Endothelial cell of umbilical vein (primary cell): ENCODE data around the gene ZNF407. TPM values are rescaled to one million over a fixed set of nuclear protein-coding genes. Genes with fewer than 3 reads are reported as not detected.

Experiments used
- BruUV-seq: library from RNA; stranded (reverse); fragments of 400-500 nt; replicated peaks from 2 replicates; lab custom pipeline; 2021; lab: Mats Ljungman, UMichigan
- CTCF ChIA-PET: fragments of 300-600, 350-600 bp; sonication (Branson Sonifier 250); formaldehyde crosslinking; loops from one replicate; lab custom pipeline; 2021; ENCODE audit warnings: antibody characterized with exemption, inconsistent platforms; lab: Charles Lee
- POLR2A ChIA-PET: fragments of 300-600, 350-600 bp; sonication (Branson Sonifier 250); formaldehyde crosslinking; loops from one replicate; lab custom pipeline; 2021; ENCODE audit warnings: antibody characterized with exemption, inconsistent platforms; lab: Charles Lee
- DNase-seq: peaks from one replicate; pipeline ENCODE4 v3.0.0-alpha.2; 2011; ENCODE audit warnings: low read depth, low spot score
- FAIRE-seq: peaks from 2 replicates; lab custom pipeline; 2011; peaks lifted over from hg19 to GRCh38; lab: Jason Lieb, UNC
- H2AFZ ChIP-seq: 2 replicates; pipeline ENCODE4 v1.6.0; 2012; ENCODE audit warnings: low read depth, low read length, control low read depth, inconsistent platforms
- H3K27ac ChIP-seq: 2 replicates; pipeline ENCODE4 v1.5.1; 2011; ENCODE audit warnings: low read depth, mild to moderate bottlenecking, control low read depth, low read length, moderate library complexity; ENCODE audit not compliant: insufficient read depth
- H3K27me3 ChIP-seq, 2 experiments: 2 replicates each; pipeline versions ENCODE4 v1.6.0 to v1.6.1; 2011; ENCODE audit warnings: low read length in 2 of 2, mixed read lengths in 1 of 2; ENCODE audit not compliant: control insufficient read depth in 2 of 2, insufficient read depth in 2 of 2
- H3K36me3 ChIP-seq, 2 experiments: 2 replicates in 1 of 2; 3 replicates in 1 of 2; pipeline ENCODE4 v1.5.1; 2011; ENCODE audit warnings: low read length in 2 of 2, mild to moderate bottlenecking in 1 of 2, moderate library complexity in 1 of 2; ENCODE audit not compliant: control insufficient read depth in 2 of 2, insufficient read depth in 2 of 2; ENCODE audit errors: extremely low read depth in 1 of 2
- H3K4me1 ChIP-seq: 3 replicates; pipeline ENCODE4 v1.5.1; 2011; ENCODE audit warnings: mild to moderate bottlenecking, low read length; ENCODE audit not compliant: control insufficient read depth, insufficient read depth; ENCODE audit errors: extremely low read depth
- H3K4me2 ChIP-seq: 2 replicates; pipeline ENCODE4 v1.6.1; 2011; ENCODE audit warnings: low read length, control low read depth, mixed read lengths; ENCODE audit not compliant: insufficient read depth
- H3K4me3 ChIP-seq, 3 experiments: fragments of 200-600 bp in 1 of 3; sonication (generic), shearing (Covaris generic) in 1 of 3; replicated peaks in 1 of 3; 2 replicates each; pipeline ENCODE4 v1.5.1; 2011 to 2016; ENCODE audit warnings: control low read depth in 3 of 3, low read length in 3 of 3, mild to moderate bottlenecking in 2 of 3, inconsistent platforms in 1 of 3, low read depth in 1 of 3, moderate library complexity in 1 of 3; ENCODE audit not compliant: insufficient read depth in 1 of 3
- H3K79me2 ChIP-seq: 2 replicates; pipeline ENCODE4 v1.6.0; 2012; ENCODE audit warnings: low read length, inconsistent platforms; ENCODE audit not compliant: control insufficient read depth, insufficient read depth
- H3K9ac ChIP-seq: replicated peaks from 2 replicates; pipeline ENCODE3; 2011; ENCODE audit warnings: low read length, control low read depth; ENCODE audit not compliant: insufficient read depth; ENCODE audit errors: extremely low read depth
- H3K9me1 ChIP-seq: replicated peaks from 3 replicates; pipeline ENCODE4 v1.6.0; 2011; ENCODE audit warnings: mild to moderate bottlenecking, low read length; ENCODE audit not compliant: control insufficient read depth, insufficient read depth; ENCODE audit errors: extremely low read depth
- H3K9me3 ChIP-seq: replicated peaks from 2 replicates; pipeline ENCODE4 v1.5.1; 2012; ENCODE audit warnings: low read length, inconsistent platforms; ENCODE audit not compliant: control insufficient read depth, insufficient read depth
- H4K20me1 ChIP-seq: replicated peaks from 2 replicates; pipeline ENCODE3; 2011; ENCODE audit warnings: mild to moderate bottlenecking, low read length; ENCODE audit not compliant: control insufficient read depth, insufficient read depth; ENCODE audit errors: extremely low read depth
- EZH2 ChIP-seq: IDR thresholded peaks from 2 replicates; pipeline ENCODE4 v1.6.1; 2012; ENCODE audit warnings: borderline replicate concordance, low read depth, mild to moderate bottlenecking, moderate library complexity, low read length, inconsistent platforms; ENCODE audit not compliant: severe bottlenecking
- FOS ChIP-seq: IDR thresholded peaks from 2 replicates; pipeline ENCODE4 v1.6.1; 2011; ENCODE audit warnings: mild to moderate bottlenecking, low read length, moderate library complexity, borderline replicate concordance; ENCODE audit not compliant: insufficient read depth
- GATA2 ChIP-seq: IDR thresholded peaks from 2 replicates; pipeline ENCODE4 v1.7.0; 2011; ENCODE audit warnings: low read depth, mild to moderate bottlenecking, moderate library complexity, mixed read lengths, low read length; ENCODE audit not compliant: insufficient read length, insufficient read depth
- JUN ChIP-seq: IDR thresholded peaks from 2 replicates; pipeline ENCODE4 v1.6.1; 2011; ENCODE audit warnings: borderline replicate concordance, low read depth; ENCODE audit not compliant: insufficient read length, insufficient read depth
- MYC ChIP-seq: IDR thresholded peaks from one replicate; pipeline ENCODE4 v1.6.1; 2011; ENCODE audit warnings: mild to moderate bottlenecking, low read depth, low read length
- POLR2A ChIP-seq: IDR thresholded peaks from 2 replicates; pipeline ENCODE4 v1.6.1; 2012; ENCODE audit warnings: low read depth, mild to moderate bottlenecking, control low read depth, low read length
- POLR2AphosphoS5 ChIP-seq: IDR thresholded peaks from 2 replicates; pipeline ENCODE4 v1.6.1; 2012; ENCODE audit warnings: low read depth, mild to moderate bottlenecking, control low read depth, low read length, moderate library complexity; ENCODE audit not compliant: insufficient read depth
- dilution Hi-C: fragments of 300-500 bp; cut with MboI; formaldehyde crosslinking; loops from one replicate; pipeline ENCODE4 v1.15.0; 2019; ENCODE audit warnings: low sequenced_read_pairs; ENCODE audit not compliant: extremely low pct_ligation_motif_present
- intact Hi-C: fragments of 100-400 bp; cut with micrococcal nuclease; formaldehyde crosslinking; loops from one replicate; pipeline ENCODE4 v1.10.0; 2022
- polyA plus RNA-seq, 4 experiments: library from polyadenylated mRNA; depleted of rRNA in 3 of 4; stranded (reverse) in 3 of 4; unstranded in 1 of 4; fragments of >200 nt; gene quantifications; 2 replicates each; pipeline versions ENCODE4 v1.2.1 to v1.2.3, GENCODE V29; 2011 to 2012; ENCODE audit warnings: missing spikeins in 1 of 4
- total RNA-seq: library from RNA; stranded (reverse); gene quantifications from 2 replicates; pipeline ENCODE4 v1.2.3, GENCODE V29; 2021
- TF ChIP-seq, protein P1 (sequence below), 2 donors: IDR thresholded peaks; 1 replicate in 1 of 2; 2 replicates in 1 of 2; pipeline ENCODE4 v1.5.1; 2011; ENCODE audit warnings: low read length in 2 of 2, mild to moderate bottlenecking in 2 of 2, moderate library complexity in 2 of 2, control low read depth in 1 of 2, inconsistent platforms in 1 of 2, low read depth in 1 of 2; ENCODE audit not compliant: insufficient read depth in 1 of 2; ENCODE audit errors: extremely low read depth in 1 of 2
- TF ChIP-seq, protein P2 (sequence below): IDR thresholded peaks from 2 replicates; pipeline ENCODE4 v1.6.1; 2011; ENCODE audit not compliant: insufficient read depth, insufficient read length

ZNF407 gene
- total and polyA plus RNA-seq, 2 donors (not counting 3 experiments of a cell fraction or from before 2014, with no cell fraction given) = 3.8 to 20.1 TPM

DNA sequence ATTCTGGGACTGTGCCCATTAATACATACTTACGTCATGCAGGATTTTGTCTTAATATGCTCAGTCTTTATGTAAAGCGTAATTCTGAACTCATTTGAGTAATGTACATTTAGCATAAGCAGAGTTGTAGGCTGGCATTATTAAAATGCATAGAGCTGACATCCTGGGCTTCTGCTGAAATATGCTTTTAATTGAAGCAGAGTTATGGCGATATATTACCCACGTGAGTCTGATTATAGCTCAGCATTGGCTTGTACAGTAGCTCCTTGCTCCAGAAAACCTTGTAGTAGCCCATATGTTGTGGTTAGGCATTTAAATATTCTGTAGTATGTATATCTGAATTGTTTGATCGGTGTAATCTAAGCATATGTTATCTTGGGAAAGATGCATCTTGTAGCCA is 377.3 kb downstream of the ZNF407 start:
- no peaks in the 10 kb centered on the region for H3K4me1 ChIP-seq
- dilution Hi-C loops = no loop called here
- BruUV-seq = no TSS peak

More for the DNA sequence above, 377.3 kb downstream of the ZNF407 start:
- H3K27ac ChIP-seq = no peak overlapping the region
- TF ChIP-seq, protein P1, sequence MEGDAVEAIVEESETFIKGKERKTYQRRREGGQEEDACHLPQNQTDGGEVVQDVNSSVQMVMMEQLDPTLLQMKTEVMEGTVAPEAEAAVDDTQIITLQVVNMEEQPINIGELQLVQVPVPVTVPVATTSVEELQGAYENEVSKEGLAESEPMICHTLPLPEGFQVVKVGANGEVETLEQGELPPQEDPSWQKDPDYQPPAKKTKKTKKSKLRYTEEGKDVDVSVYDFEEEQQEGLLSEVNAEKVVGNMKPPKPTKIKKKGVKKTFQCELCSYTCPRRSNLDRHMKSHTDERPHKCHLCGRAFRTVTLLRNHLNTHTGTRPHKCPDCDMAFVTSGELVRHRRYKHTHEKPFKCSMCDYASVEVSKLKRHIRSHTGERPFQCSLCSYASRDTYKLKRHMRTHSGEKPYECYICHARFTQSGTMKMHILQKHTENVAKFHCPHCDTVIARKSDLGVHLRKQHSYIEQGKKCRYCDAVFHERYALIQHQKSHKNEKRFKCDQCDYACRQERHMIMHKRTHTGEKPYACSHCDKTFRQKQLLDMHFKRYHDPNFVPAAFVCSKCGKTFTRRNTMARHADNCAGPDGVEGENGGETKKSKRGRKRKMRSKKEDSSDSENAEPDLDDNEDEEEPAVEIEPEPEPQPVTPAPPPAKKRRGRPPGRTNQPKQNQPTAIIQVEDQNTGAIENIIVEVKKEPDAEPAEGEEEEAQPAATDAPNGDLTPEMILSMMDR (IDR thresholded peaks at IDR 0.05; ENCODE audit: extremely low read depth in 1 of 2, insufficient read depth in 1 of 2, low read depth in 1 of 2, low read length in 2 of 2) = no peak
- TF ChIP-seq EZH2 (no peak), MYC (no peak), JUN (no peak), POLR2A (no peak), POLR2AphosphoS5 (no peak), FOS (no peak), GATA2 (no peak)
- TF ChIP-seq, protein P2, sequence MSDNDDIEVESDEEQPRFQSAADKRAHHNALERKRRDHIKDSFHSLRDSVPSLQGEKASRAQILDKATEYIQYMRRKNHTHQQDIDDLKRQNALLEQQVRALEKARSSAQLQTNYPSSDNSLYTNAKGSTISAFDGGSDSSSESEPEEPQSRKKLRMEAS = no peak
- intact Hi-C loops = no loop called here
- no peaks in the 10 kb centered on the region for H3K79me2 ChIP-seq
- H3K36me3 ChIP-seq = no peaks in the 10 kb centered on the region
- H3K27me3 ChIP-seq = no peaks in the 10 kb centered on the region
- H3K9me3 ChIP-seq = no peaks in the 10 kb centered on the region
- no peak overlapping the region for H3K4me3 ChIP-seq
- no peak overlapping the region for H3K4me2 ChIP-seq
- no peaks in the 10 kb centered on the region for H4K20me1 ChIP-seq
- H2AFZ ChIP-seq = no peak overlapping the region
- FAIRE-seq (no peak), DNase-seq (no peak)
- H3K9ac ChIP-seq = no peak overlapping the region
- H3K9me1 ChIP-seq = no peaks in the 10 kb centered on the region
- CTCF ChIA-PET = interaction anchor here (1.1 to 1.4 kb wide), 3 partner anchors 15 to 141 kb away, joined by 3 to 4 read pairs (median 4); no protein-coding TSS in a partner anchor
- POLR2A ChIA-PET = no interaction called here
